LNCaP clone FGC (cell line): ENCODE results near the gene STUB1.

Experiments
- DNase-seq: peaks from one replicate; pipeline ENCODE4 v3.0.0-alpha.2; 2011; ENCODE audit warnings: low read depth
- H3K4me3 ChIP-seq: 2 replicates; pipeline ENCODE4 v1.5.1; 2011; ENCODE audit warnings: mild to moderate bottlenecking, low read depth, low read length, control low read depth
- CTCF ChIP-seq: IDR thresholded peaks from 2 replicates; pipeline ENCODE4 v1.5.1; 2012; ENCODE audit warnings: mild to moderate bottlenecking; ENCODE audit not compliant: control insufficient read depth, insufficient read depth; ENCODE audit errors: extremely low read depth

STUB1 gene

DNA sequence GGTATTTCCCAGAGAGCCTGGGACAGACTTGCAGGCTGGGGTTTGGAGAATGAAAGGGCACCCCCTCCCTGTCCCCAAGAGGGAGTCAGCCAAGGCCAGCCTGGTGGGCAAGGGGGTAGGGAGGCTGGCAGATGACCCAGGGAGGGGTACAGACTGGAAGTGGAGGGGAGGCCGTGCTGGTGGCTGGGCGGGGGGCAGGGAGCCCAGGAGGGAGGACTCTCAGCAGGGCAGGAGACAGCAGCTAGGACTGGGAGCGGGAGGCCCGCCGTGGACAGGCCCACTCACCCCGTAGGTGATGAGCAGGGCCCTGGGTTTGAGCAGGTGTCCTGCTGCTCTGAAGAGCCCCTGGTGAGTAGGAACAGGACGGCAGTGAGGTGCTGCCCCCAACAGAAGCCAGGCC lies 45.2 kb upstream of the STUB1 start:
- DNase-seq, result no peak
- peak overlapping the region; percentile 87 for H3K4me3 ChIP-seq
- TF ChIP-seq CTCF, result no peak

GRCh38 chr16:635573-636205 lies 44.5 kb upstream of the STUB1 start:
- H3K4me3 ChIP-seq, result peak overlapping the region; percentile 87
- no peak for TF ChIP-seq CTCF
- DNase-seq, result no peak

DNA sequence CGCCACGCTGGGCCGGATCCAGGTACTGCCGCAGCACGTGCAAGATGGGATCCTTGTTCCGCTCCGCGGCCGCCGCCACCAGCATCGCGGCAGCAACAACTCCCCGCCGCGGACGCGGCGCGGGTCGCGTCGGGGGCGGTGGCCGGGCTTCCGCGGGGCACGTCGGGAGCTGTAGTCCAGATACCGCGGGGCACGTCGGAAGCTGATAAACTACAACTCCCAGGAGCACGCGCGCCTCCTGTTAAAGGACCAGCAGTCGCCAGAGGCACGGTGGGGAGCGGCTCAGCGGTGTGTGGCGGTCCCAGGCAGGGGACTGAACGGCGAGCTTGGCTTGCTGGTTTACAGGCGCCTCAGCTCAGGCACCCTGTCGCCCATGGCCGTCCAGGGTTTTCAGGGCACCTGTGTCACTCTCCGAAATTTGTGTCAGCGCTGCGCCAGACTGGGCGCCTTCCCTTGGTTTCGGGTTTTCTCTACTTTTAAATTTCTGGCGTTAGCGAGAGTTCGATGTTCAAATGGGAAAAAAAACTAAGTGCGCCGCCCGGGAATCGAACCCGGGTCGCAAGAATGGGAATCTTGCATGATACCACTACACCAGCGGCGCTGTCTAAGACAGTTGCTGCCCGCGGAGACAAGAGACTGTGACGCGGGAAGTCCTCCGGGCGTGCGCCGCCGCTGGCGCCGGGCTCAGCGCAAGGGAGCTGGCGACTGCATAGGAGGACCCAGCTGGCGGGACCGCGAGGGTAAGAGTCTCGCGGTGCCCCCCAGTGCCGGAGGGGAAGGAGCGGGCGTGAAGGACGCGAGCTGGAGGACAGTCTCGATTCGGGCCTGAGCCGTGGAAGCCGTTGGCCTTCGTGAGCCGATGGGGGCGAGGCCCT lies 43.8 kb upstream of the STUB1 start, which contains the start of gene METTL26:
METTL26 (minus strand) TSS at position 100 of the 875 bp plus-strand sequence; CDS start at position 85, 15 bp downstream.
- 0 out of 2 replicates have a peak, but pooled peaks have one; percentile 21 for TF ChIP-seq CTCF
- peak; percentile 84 for DNase-seq
- peak within 1 kb of the TSS; percentile 87 for H3K4me3 ChIP-seq

DNA sequence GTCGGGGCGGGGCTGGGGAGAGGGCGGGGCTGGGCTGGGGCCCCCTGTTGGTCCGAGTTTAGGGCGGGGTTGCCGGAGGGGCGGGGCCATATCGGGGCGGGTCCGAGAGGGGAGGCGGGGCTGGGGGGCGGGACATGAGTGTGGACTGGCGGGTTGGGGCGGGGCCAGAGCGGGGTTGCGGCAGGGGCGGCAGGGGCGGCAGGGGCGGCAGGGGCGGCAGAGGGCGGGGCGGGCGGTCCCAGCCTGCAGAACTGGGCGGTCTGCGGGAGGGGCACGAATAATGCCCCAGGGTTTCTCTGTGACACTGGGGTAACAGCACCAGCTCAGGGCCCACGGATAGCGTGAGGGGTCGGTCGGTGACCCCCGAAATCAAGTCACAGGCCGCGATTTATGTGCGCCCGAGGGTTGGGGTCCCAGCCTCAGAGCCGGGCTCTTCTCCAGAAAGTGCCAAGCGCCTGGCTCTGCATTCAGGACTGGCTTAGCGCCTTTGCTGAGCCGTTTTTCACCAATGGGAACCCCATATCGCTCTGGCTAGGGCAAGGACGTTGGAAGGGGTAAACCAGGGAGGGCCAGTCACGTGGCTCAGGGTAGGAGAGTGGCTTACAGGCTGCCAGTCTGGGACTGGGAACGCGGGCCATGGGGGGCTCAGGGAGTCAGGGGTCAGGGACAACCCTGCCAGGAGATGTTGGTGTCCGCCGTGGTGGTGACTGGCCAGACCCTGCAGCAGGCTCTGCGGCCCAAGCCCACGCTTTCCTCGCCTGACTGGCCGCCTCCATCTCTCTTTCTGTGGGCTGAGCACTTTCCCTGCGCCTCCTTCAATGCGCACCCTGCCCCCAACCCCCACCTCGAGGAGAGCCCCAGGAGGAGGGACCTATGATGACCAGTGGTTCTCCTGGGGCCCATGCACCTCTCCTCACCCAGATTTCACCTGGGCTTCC lies 42.9 kb upstream of the STUB1 start:
- DNase-seq, result no peak
- peak overlapping the region; percentile 87 for H3K4me3 ChIP-seq
- no peak for TF ChIP-seq CTCF

- H3K4me3 ChIP-seq, result no peak overlapping the region
- no peak for TF ChIP-seq CTCF
- DNase-seq, result no peak
Observed at GRCh38 chr16:638034-638543, 42.1 kb upstream of the STUB1 start.

DNA sequence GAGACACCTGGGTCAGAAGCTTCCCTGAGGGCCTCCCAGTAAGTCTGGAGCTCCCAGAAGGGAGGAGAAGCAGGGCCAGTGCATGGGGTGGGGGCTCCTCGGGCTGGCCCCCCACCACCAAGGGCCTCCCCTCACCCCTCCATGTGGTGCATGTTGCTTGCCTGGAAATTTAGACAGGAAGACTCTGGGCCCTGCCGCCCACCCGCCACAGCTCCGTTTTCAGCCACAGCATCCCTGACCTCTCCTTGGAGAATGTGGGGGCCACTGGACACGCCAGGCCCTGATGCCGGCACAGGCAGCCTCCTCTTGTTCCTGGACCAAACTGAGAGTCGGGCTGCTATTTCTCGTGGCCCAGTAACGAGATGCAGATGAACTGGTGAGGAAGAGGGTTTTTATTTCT lies 41.4 kb upstream of the STUB1 start:
- no peak overlapping the region for H3K4me3 ChIP-seq
- no peak for TF ChIP-seq CTCF
- no peak for DNase-seq
